BE2C (cell line): ENCODE measurements around the gene TAF11L10. TPM values are rescaled to one million over a fixed set of nuclear protein-coding genes. Genes with fewer than 3 reads are reported as not detected.
A peak's percentile ranks its signal among the peaks of the same experiment; 100 is the strongest.
"Not testable (repeated sequence)": the region's sequence is repeated elsewhere in the genome, so short reads cannot be mapped to it uniquely, and the experiment has no call there.

Source experiments
- DNase-seq: peaks from one replicate; pipeline ENCODE4 v3.0.0-alpha.2; 2020
- H3K27me3 ChIP-seq: fragments of 250-450 bp; sonication (Bioruptor Pico); 2 replicates; pipeline ENCODE4 v1.5.1; 2020; ENCODE audit warnings: mild to moderate bottlenecking
- H3K36me3 ChIP-seq: fragments of 250-450 bp; sonication (Bioruptor Pico); 2 replicates; pipeline ENCODE4 v1.5.1; 2020; ENCODE audit warnings: mild to moderate bottlenecking
- H3K4me1 ChIP-seq: fragments of 250-450 bp; sonication (Bioruptor Pico); 2 replicates; pipeline ENCODE4 v1.5.1; 2020
- H3K4me3 ChIP-seq: 2 replicates; pipeline ENCODE4 v1.5.1; 2011; ENCODE audit warnings: low read depth, low read length
- H3K9me3 ChIP-seq: fragments of 250-450 bp; sonication (Bioruptor Pico); 2 replicates; pipeline ENCODE4 v1.5.1; 2020
- CTCF ChIP-seq: IDR thresholded peaks from 2 replicates; pipeline ENCODE4 v1.5.1; 2012; ENCODE audit warnings: mild to moderate bottlenecking, low read depth, low read length
- polyA plus RNA-seq: library from polyadenylated mRNA; unstranded; fragments of >200 nt; gene quantifications from one replicate; pipeline ENCODE4 v1.2.1, GENCODE V29; 2012; ENCODE audit warnings: low read depth, missing spikeins; ENCODE audit not compliant: insufficient read length, insufficient read depth

The TAF11L10 gene
- polyA plus RNA-seq = not detected

DNA sequence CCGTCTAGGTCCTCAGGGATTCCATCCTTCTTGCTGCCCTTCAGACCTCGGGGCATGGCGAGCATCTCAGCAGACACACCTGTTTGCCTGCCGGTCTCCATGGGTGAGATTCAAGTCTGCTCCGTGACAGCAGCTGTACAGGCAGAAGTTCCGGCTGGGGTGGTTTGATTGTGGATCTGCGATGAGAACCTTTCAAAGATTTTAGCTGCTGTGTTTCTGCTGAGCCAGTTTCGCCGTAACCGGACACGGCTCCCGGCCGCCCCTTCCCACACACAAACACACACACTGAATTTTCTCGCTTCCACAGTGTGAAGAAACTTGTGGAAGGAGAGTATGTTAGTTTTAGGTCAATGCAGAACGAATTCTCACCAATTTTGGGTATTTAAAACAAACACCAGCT lies at the start of gene TAF11L10:
Gene TAF11L10 (minus strand): TSS at position 101 of the 400 bp plus-strand sequence.
- not testable (repeated sequence) for H3K9me3 ChIP-seq, H3K36me3 ChIP-seq, H3K4me3 ChIP-seq, H3K27me3 ChIP-seq, H3K4me1 ChIP-seq, DNase-seq

- no peaks in the 10 kb centered on the region for H3K4me1 ChIP-seq
- no peak within 1 kb of the TSS for H3K4me3 ChIP-seq
- H3K36me3 ChIP-seq = no peaks in the 10 kb centered on the region
- TF ChIP-seq CTCF = no peak
- no peak for DNase-seq
- H3K27me3 ChIP-seq = no peaks in the 10 kb centered on the region
- H3K9me3 ChIP-seq = no peaks in the 10 kb centered on the region
These were observed 36.5 kb upstream of the TAF11L10 start, which contains the start of gene TAF11L14 for GRCh38 chr5:17634160-17634559. Gene TAF11L14 (plus strand): TSS chr5:17634460.

DNA sequence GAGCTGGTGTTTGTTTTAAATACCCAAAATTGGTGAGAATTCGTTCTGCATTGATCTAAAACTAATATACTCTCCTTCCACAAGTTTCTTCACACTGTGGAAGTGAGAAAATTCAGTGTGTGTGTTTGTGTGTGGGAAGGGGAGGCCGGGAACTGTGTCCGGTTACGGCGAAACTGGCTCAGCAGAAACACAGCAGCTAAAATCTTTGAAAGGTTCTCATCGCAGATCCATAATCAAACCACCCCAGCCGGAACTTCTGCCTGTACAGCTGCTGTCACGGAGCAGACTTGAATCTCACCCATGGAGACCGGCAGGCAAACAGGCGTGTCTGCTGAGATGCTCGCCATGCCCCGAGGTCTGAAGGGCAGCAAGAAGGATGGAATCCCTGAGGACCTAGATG lies 34.2 kb upstream of the TAF11L10 start, which contains the start of gene TAF11L13:
Gene TAF11L13 (plus strand): TSS at position 301 of the 400 bp plus-strand sequence.
- not testable (repeated sequence) for H3K36me3 ChIP-seq, H3K4me3 ChIP-seq, DNase-seq, H3K27me3 ChIP-seq, H3K4me1 ChIP-seq, H3K9me3 ChIP-seq

DNA sequence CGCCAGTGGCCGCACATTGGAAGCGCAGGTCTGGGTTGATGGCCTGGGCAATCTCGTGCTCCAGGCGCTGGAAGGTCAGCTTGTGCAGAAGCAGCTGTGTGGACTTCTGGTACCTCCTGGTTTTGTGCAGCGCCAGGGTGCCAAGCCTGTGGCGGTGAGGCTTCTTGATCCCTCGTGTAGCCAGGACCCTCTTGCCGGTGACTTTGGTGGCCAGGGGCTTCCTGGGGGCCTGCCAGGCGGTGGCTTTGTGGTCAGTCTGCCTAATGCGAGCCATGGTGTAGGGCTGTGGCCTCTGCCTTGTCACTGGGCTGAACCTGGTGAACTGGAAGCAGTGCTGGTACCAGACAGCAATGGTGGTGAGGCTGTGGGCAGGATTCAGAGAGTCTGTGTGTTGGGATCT lies 28.1 kb upstream of the TAF11L10 start:
- no peaks in the 10 kb centered on the region for H3K36me3 ChIP-seq

GRCh38 chr5:17620627-17621026 lies 23.0 kb upstream of the TAF11L10 start:
- no peaks in the 10 kb centered on the region for H3K27me3 ChIP-seq
- DNase-seq = peak; percentile 24
- no peaks in the 10 kb centered on the region for H3K4me1 ChIP-seq
- H3K36me3 ChIP-seq = no peaks in the 10 kb centered on the region
- H3K9me3 ChIP-seq = no peaks in the 10 kb centered on the region
- H3K4me3 ChIP-seq = no peak overlapping the region
- peak; percentile 44 for TF ChIP-seq CTCF

More for the DNA sequence above, 28.1 kb upstream of the TAF11L10 start:
- Histone ChIP-seq H3K27me3 (no peaks in the 10 kb centered on the region), H3K4me3 (no peak overlapping the region), H3K4me1 (no peaks in the 10 kb centered on the region), H3K9me3 (no peaks in the 10 kb centered on the region)
- no peak for TF ChIP-seq CTCF
- DNase-seq = no peak

- no peaks in the 10 kb centered on the region for H3K27me3 ChIP-seq
- no peaks in the 10 kb centered on the region for H3K36me3 ChIP-seq
- H3K9me3 ChIP-seq = no peaks in the 10 kb centered on the region
- no peak for TF ChIP-seq CTCF
- no peaks in the 10 kb centered on the region for H3K4me1 ChIP-seq
- no peak overlapping the region for H3K4me3 ChIP-seq
- DNase-seq = no peak
These were observed 21.7 kb upstream of the TAF11L10 start for GRCh38 chr5:17619354-17619753.

DNA sequence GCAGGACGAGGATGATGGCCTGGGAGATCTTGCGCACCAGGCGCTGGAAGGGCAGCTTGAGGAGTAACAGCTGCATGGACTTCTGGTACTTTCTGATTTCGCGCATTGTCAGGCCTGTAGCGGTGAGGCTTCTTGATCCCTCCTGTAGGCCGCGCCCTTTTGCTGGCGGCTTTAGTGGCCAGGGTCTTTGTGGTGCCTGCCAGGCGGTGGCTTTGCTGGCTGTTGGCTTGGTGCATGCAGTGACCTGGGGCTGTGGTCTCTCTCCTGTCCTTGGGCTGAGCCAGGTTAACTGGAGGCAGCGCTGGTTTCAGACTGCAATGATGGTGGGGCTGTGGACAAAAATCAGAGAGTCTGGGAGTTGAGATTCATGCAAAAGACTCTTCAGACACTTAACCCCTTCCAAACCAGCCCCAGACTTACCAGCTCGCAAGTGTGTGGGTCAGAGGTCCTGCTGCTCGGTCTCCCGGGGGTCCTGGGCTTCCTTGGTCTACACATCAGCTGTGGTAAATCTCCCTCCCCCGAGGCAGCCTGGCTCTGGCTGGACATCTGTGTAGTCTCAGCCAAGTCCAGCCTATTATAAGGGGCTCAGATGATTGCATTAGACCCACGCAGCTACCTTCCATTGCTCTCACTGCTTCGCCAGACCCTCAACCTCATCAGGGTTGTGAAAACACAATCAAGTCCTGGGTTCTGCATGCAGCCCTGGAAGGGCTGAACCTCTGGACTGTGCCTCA lies 17.4 kb upstream of the TAF11L10 start:
- Histone ChIP-seq H3K36me3 (no peaks in the 10 kb centered on the region), H3K9me3 (no peaks in the 10 kb centered on the region), H3K4me3 (no peak overlapping the region), H3K27me3 (no peaks in the 10 kb centered on the region), H3K4me1 (no peaks in the 10 kb centered on the region)
- DNase-seq = no peak
- TF ChIP-seq CTCF = no peak

- H3K9me3 ChIP-seq, H3K4me1 ChIP-seq, H3K36me3 ChIP-seq, H3K27me3 ChIP-seq, H3K4me3 ChIP-seq, DNase-seq: not testable (repeated sequence)
These were observed 12.5 kb upstream of the TAF11L10 start, which contains the start of gene TAF11L12 for GRCh38 chr5:17610092-17610491. Gene TAF11L12 (plus strand): TSS chr5:17610392.

DNA sequence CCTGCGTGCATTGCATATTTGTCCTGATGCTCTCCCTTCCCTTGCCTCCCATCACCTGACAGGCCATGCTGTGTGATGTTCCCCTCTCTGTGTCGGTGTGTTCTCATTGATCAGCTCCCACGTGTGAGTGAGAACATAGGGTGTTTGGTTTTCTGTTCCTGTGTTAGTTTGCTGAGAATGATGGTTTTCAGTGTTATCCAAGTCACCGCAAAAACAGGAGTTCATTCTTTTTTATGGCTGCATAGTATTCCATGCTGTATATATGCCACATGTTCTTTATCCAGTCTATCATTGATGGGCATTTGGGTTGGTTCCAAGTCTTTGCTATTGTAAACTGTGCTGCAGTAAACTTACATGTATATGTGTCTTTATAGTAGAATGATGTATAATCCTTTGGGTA lies 9.8 kb upstream of the TAF11L10 start:
- DNase-seq, H3K9me3 ChIP-seq, H3K27me3 ChIP-seq, H3K4me1 ChIP-seq, H3K36me3 ChIP-seq, H3K4me3 ChIP-seq: not testable (repeated sequence)
